Activated naive CD4-positive, alpha-beta T cell treated with anti-CD3 and anti-CD28 coated beads, Interleukin-2, amount 50 U/mL, for 24 hours (primary cell): ENCODE data around the gene INHBE.

Experiments used
- H3K27ac Mint-ChIP-seq: one replicate; pipeline ENCODE4 v1.8.0; 2021; ENCODE audit warnings: mild to moderate bottlenecking, mixed read lengths
- H3K27me3 Mint-ChIP-seq: one replicate; pipeline ENCODE4 v1.8.0; 2021; ENCODE audit warnings: mixed read lengths
- H3K36me3 Mint-ChIP-seq: one replicate; pipeline ENCODE4 v1.8.0; 2021; ENCODE audit warnings: mixed read lengths
- H3K4me1 Mint-ChIP-seq: one replicate; pipeline ENCODE4 v1.8.0; 2021; ENCODE audit warnings: mixed read lengths
- H3K4me3 Mint-ChIP-seq: one replicate; pipeline ENCODE4 v1.8.0; 2021; ENCODE audit warnings: mild to moderate bottlenecking, mixed read lengths
- H3K9me3 Mint-ChIP-seq: one replicate; pipeline ENCODE4 v1.8.0; 2021; ENCODE audit warnings: mixed read lengths

The INHBE gene

GRCh38 chr12:57464569-57464968 is 9.5 kb downstream of the INHBE start:
- Mint-ChIP-seq H3K27me3 (peaks cover 2% of the 10 kb centered on the region), H3K4me1 (peaks cover 46% of the 10 kb centered on the region), H3K9me3 (no peaks in the 10 kb centered on the region), H3K27ac (no peak overlapping the region), H3K36me3 (peaks cover 7% of the 10 kb centered on the region), H3K4me3 (no peak overlapping the region)

- Mint-ChIP-seq H3K4me1 (peaks cover 45% of the 10 kb centered on the region), H3K9me3 (no peaks in the 10 kb centered on the region), H3K27me3 (peaks cover 2% of the 10 kb centered on the region), H3K27ac (peak overlapping the region; percentile 53), H3K36me3 (peaks cover 7% of the 10 kb centered on the region), H3K4me3 (no peak overlapping the region)
These were observed 10.1 kb downstream of the INHBE start for GRCh38 chr12:57465030-57465746.

GRCh38 chr12:57465747-57466505 is 10.8 kb downstream of the INHBE start:
- no peaks in the 10 kb centered on the region for H3K9me3 Mint-ChIP-seq
- peak overlapping the region; percentile 53 for H3K27ac Mint-ChIP-seq
- peaks cover 41% of the 10 kb centered on the region for H3K4me1 Mint-ChIP-seq
- H3K36me3 Mint-ChIP-seq = peaks cover 7% of the 10 kb centered on the region
- H3K27me3 Mint-ChIP-seq = no peaks in the 10 kb centered on the region
- H3K4me3 Mint-ChIP-seq = no peak overlapping the region

DNA sequence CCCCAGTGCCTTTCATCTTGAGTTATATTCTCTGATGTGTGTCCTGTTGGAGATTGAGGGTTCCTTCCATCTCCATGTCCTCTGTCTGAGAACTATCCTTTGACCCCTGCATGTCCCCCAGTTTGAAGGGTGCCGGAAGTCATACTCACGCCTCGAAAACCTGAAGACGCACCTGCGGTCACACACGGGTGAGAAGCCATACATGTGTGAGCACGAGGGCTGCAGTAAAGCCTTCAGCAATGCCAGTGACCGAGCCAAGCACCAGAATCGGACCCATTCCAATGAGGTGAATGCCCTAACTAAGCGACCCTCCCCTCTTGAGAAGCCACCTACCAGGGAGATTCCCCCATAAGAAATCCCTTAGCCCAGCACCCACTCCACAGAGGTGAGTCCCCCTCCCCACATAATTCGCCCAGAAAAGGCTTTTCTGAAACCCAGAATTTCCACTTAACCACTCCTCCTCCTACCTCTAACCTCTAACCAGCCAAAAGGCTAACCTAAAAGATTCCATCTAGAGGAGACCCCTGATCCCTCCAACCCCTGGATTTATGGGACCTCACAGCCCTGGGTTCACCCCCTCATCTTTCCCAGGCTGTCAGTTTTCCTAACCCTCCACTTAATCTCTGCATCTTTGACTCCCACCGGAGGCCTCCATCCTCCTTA is 12.2 kb downstream of the INHBE start:
- peak overlapping the region; percentile 19 for H3K27ac Mint-ChIP-seq
- H3K4me3 Mint-ChIP-seq = no peak overlapping the region
- peaks cover 43% of the 10 kb centered on the region for H3K4me1 Mint-ChIP-seq
- no peaks in the 10 kb centered on the region for H3K27me3 Mint-ChIP-seq
- peaks cover 10% of the 10 kb centered on the region for H3K36me3 Mint-ChIP-seq
- no peaks in the 10 kb centered on the region for H3K9me3 Mint-ChIP-seq

- peaks cover 10% of the 10 kb centered on the region for H3K36me3 Mint-ChIP-seq
- H3K27me3 Mint-ChIP-seq = no peaks in the 10 kb centered on the region
- peak overlapping the region; percentile 41 for H3K27ac Mint-ChIP-seq
- H3K4me3 Mint-ChIP-seq = no peak overlapping the region
- H3K9me3 Mint-ChIP-seq = no peaks in the 10 kb centered on the region
- peaks cover 43% of the 10 kb centered on the region for H3K4me1 Mint-ChIP-seq
These were observed 12.8 kb downstream of the INHBE start for GRCh38 chr12:57467915-57468314.

GRCh38 chr12:57469296-57470164 is 14.4 kb downstream of the INHBE start:
- Mint-ChIP-seq H3K4me3 (no peak overlapping the region), H3K27me3 (no peaks in the 10 kb centered on the region), H3K9me3 (no peaks in the 10 kb centered on the region), H3K36me3 (peaks cover 17% of the 10 kb centered on the region), H3K27ac (no peak overlapping the region), H3K4me1 (peaks cover 55% of the 10 kb centered on the region)

GRCh38 chr12:57470286-57470969 is 15.3 kb downstream of the INHBE start:
- no peaks in the 10 kb centered on the region for H3K27me3 Mint-ChIP-seq
- H3K9me3 Mint-ChIP-seq = no peaks in the 10 kb centered on the region
- H3K27ac Mint-ChIP-seq = no peak overlapping the region
- peaks cover 56% of the 10 kb centered on the region for H3K4me1 Mint-ChIP-seq
- H3K36me3 Mint-ChIP-seq = peaks cover 20% of the 10 kb centered on the region
- H3K4me3 Mint-ChIP-seq = no peak overlapping the region

- Mint-ChIP-seq H3K4me3 (no peak overlapping the region), H3K4me1 (peaks cover 50% of the 10 kb centered on the region), H3K27me3 (no peaks in the 10 kb centered on the region), H3K27ac (peak overlapping the region; percentile 30), H3K9me3 (no peaks in the 10 kb centered on the region), H3K36me3 (peaks cover 20% of the 10 kb centered on the region)
These were observed 16.0 kb downstream of the INHBE start for GRCh38 chr12:57470970-57471656.

DNA sequence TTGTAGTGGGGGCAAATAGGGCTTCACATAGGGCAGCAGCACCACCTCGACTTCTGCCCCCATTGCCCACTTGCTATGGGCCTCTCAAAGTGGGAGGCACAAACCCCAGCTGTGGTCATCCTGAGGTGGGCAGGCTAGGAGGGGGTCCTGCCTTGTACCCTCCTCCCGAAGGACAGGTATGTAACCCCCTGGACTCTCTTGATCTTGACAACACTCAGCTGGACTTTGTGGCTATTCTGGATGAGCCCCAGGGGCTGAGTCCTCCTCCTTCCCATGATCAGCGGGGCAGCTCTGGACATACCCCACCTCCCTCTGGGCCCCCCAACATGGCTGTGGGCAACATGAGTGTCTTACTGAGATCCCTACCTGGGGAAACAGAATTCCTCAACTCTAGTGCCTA is 16.6 kb downstream of the INHBE start:
- H3K27ac Mint-ChIP-seq = no peak overlapping the region
- peaks cover 56% of the 10 kb centered on the region for H3K4me1 Mint-ChIP-seq
- peaks cover 20% of the 10 kb centered on the region for H3K36me3 Mint-ChIP-seq
- no peaks in the 10 kb centered on the region for H3K9me3 Mint-ChIP-seq
- no peak overlapping the region for H3K4me3 Mint-ChIP-seq
- H3K27me3 Mint-ChIP-seq = no peaks in the 10 kb centered on the region

- peak overlapping the region; percentile 59 for H3K27ac Mint-ChIP-seq
- H3K9me3 Mint-ChIP-seq = no peaks in the 10 kb centered on the region
- H3K4me3 Mint-ChIP-seq = no peak overlapping the region
- peaks cover 63% of the 10 kb centered on the region for H3K4me1 Mint-ChIP-seq
- H3K27me3 Mint-ChIP-seq = no peaks in the 10 kb centered on the region
- H3K36me3 Mint-ChIP-seq = peaks cover 17% of the 10 kb centered on the region
These were observed 17.3 kb downstream of the INHBE start for GRCh38 chr12:57472391-57472790.

GRCh38 chr12:57473392-57473791 is 18.3 kb downstream of the INHBE start:
- Mint-ChIP-seq H3K36me3 (peaks cover 13% of the 10 kb centered on the region), H3K27ac (peak overlapping the region; percentile 48), H3K27me3 (no peaks in the 10 kb centered on the region), H3K4me3 (peak overlapping the region; percentile 77), H3K9me3 (no peaks in the 10 kb centered on the region), H3K4me1 (peaks cover 70% of the 10 kb centered on the region)

DNA sequence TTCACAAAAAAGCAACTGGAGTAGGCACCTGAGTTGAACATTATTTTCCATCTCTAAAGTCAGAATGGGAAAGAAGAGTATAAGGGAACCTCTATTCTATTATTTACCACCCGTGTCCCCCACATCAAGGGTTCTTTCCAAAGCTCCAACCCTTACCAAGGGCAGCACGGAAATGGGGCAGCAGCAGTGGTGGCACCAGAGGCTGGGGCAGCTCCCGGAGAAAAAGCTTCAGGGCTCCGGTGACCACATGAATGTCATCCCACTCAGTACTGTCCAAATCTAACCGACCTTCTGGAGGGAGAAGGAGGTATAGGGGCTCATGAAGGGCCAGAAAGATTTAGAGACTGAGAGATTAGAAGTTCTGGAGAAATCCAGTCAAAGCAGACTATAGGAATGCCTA is 18.8 kb downstream of the INHBE start:
- H3K4me3 Mint-ChIP-seq = peak overlapping the region; percentile 77
- peaks cover 12% of the 10 kb centered on the region for H3K36me3 Mint-ChIP-seq
- peaks cover 74% of the 10 kb centered on the region for H3K4me1 Mint-ChIP-seq
- no peaks in the 10 kb centered on the region for H3K9me3 Mint-ChIP-seq
- no peaks in the 10 kb centered on the region for H3K27me3 Mint-ChIP-seq
- peak overlapping the region; percentile 69 for H3K27ac Mint-ChIP-seq

DNA sequence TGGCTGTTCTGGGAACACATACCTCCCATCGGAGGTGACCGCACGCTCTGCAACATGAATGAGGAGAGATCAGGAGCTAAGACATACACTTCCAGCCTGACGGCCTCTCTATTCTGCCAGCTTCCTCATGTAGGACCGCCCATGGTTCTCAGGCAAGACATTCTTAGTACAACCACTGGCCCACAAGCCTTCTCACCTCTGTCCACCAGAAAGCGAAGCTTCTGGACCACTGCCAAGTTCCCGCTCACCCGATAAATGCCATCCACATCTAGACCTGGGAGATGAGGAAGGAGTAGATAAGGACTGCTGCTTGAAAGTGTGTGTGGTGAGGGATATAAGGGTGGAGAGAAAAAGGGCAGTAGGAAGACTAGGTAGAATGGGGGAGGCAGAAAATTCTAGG is 19.3 kb downstream of the INHBE start:
- Mint-ChIP-seq H3K27ac (peak overlapping the region; percentile 69), H3K36me3 (peaks cover 12% of the 10 kb centered on the region), H3K9me3 (no peaks in the 10 kb centered on the region), H3K4me1 (peaks cover 79% of the 10 kb centered on the region), H3K27me3 (no peaks in the 10 kb centered on the region), H3K4me3 (peak overlapping the region; percentile 77)

GRCh38 chr12:57474862-57475261 is 19.8 kb downstream of the INHBE start:
- Mint-ChIP-seq H3K9me3 (no peaks in the 10 kb centered on the region), H3K4me3 (peak overlapping the region; percentile 77), H3K4me1 (peaks cover 80% of the 10 kb centered on the region), H3K27me3 (no peaks in the 10 kb centered on the region), H3K27ac (peak overlapping the region; percentile 69), H3K36me3 (peaks cover 12% of the 10 kb centered on the region)
